CD14-positive monocyte (primary cell): ENCODE measurements around the gene PLPP6. TPM values are rescaled to one million over a fixed set of nuclear protein-coding genes. Genes with fewer than 3 reads are reported as not detected.

Experiments
- DNase-seq, 3 donors: peaks; one replicate each; pipeline ENCODE4 v3.0.0-alpha.2; 2011 to 2022
- H2AFZ ChIP-seq: 2 replicates; pipeline ENCODE4 v1.6.0; 2012; ENCODE audit warnings: mild to moderate bottlenecking, low read depth, low read length, inconsistent platforms; ENCODE audit not compliant: insufficient read depth, poor library complexity, severe bottlenecking
- H3K27ac ChIP-seq, 2 donors: 1 replicate in 1 of 2; 2 replicates in 1 of 2; pipeline ENCODE4 v1.5.1; 2012 to 2013; ENCODE audit warnings: low read length in 2 of 2, control low read depth in 1 of 2, inconsistent platforms in 1 of 2, low read depth in 1 of 2, mild to moderate bottlenecking in 1 of 2
- H3K27me3 ChIP-seq, 2 donors: one replicate each; pipeline versions ENCODE4 v1.6.0 to v1.6.1; 2011 to 2013; ENCODE audit warnings: low read length in 2 of 2; ENCODE audit not compliant: control insufficient read depth in 2 of 2, insufficient read depth in 2 of 2
- H3K36me3 ChIP-seq, 2 donors: replicated peaks in 1 of 2; 1 replicate in 1 of 2; 2 replicates in 1 of 2; pipeline versions ENCODE4 v1.5.1 to v1.6.1; 2012 to 2013; ENCODE audit warnings: low read length in 2 of 2, control low read depth in 1 of 2, inconsistent platforms in 1 of 2, mild to moderate bottlenecking in 1 of 2; ENCODE audit not compliant: insufficient read depth in 2 of 2, control insufficient read depth in 1 of 2
- H3K4me1 ChIP-seq, 2 donors: 1 replicate in 1 of 2; 2 replicates in 1 of 2; pipeline versions ENCODE4 v1.5.1 to v1.6.1; 2012 to 2013; ENCODE audit warnings: low read length in 2 of 2, control low read depth in 1 of 2, inconsistent platforms in 1 of 2, mild to moderate bottlenecking in 1 of 2, moderate library complexity in 1 of 2; ENCODE audit not compliant: insufficient read depth in 2 of 2, control insufficient read depth in 1 of 2
- H3K4me2 ChIP-seq: replicated peaks from 2 replicates; pipeline ENCODE3; 2012; ENCODE audit warnings: low read length, moderate library complexity, mild to moderate bottlenecking; ENCODE audit not compliant: poor library complexity, severe bottlenecking; ENCODE audit errors: extremely low read depth
- H3K4me3 ChIP-seq, 3 experiments: fragments of 200-600 bp in 1 of 3; sonication (generic) in 1 of 3; replicated peaks in 1 of 3; 1 replicate in 2 of 3; 2 replicates in 1 of 3; pipeline ENCODE4 v1.5.1; 2011 to 2013; ENCODE audit warnings: low read length in 3 of 3, mild to moderate bottlenecking in 3 of 3, control low read depth in 2 of 3, low read depth in 2 of 3, inconsistent platforms in 1 of 3, moderate library complexity in 1 of 3
- H3K79me2 ChIP-seq: 2 replicates; pipeline ENCODE4 v1.6.0; 2012; ENCODE audit warnings: mild to moderate bottlenecking, control low read depth, inconsistent platforms, low read length, moderate library complexity; ENCODE audit not compliant: insufficient read depth
- H3K9ac ChIP-seq: 2 replicates; pipeline ENCODE4 v1.6.0; 2017; ENCODE audit warnings: low read length, mild to moderate bottlenecking; ENCODE audit not compliant: insufficient read depth, poor library complexity, severe bottlenecking
- H3K9me3 ChIP-seq, 2 donors: replicated peaks in 1 of 2; 1 replicate in 1 of 2; 2 replicates in 1 of 2; pipeline versions ENCODE4 v1.5.1 to v1.6.1; 2012 to 2013; ENCODE audit warnings: low read length in 2 of 2, control low read depth in 1 of 2; ENCODE audit not compliant: control insufficient read depth in 1 of 2, insufficient read depth in 1 of 2
- H4K20me1 ChIP-seq: 2 replicates; pipeline ENCODE4 v1.6.0; 2012; ENCODE audit warnings: mild to moderate bottlenecking, low read length, control low read depth, moderate library complexity; ENCODE audit not compliant: insufficient read depth
- H3K27ac Mint-ChIP-seq, 7 donors: one replicate each; pipeline ENCODE4 v1.8.0; 2020; ENCODE audit warnings: mild to moderate bottlenecking in 7 of 7, mixed read lengths in 7 of 7, moderate library complexity in 6 of 7, inconsistent platforms in 2 of 7
- H3K27me3 Mint-ChIP-seq, 3 donors: one replicate each; pipeline ENCODE4 v1.8.0; 2021 to 2022; ENCODE audit warnings: low read depth in 3 of 3, mild to moderate bottlenecking in 3 of 3, mixed read lengths in 3 of 3, moderate library complexity in 3 of 3, inconsistent platforms in 1 of 3
- H3K36me3 Mint-ChIP-seq, 2 donors: one replicate each; pipeline ENCODE4 v1.8.0; 2020; ENCODE audit warnings: mixed read lengths in 2 of 2, inconsistent platforms in 1 of 2, mild to moderate bottlenecking in 1 of 2
- H3K4me1 Mint-ChIP-seq: one replicate; pipeline ENCODE4 v1.8.0; 2020; ENCODE audit warnings: mild to moderate bottlenecking, mixed read lengths
- H3K4me3 Mint-ChIP-seq, 2 donors: one replicate each; pipeline ENCODE4 v1.8.0; 2020; ENCODE audit warnings: mild to moderate bottlenecking in 2 of 2, mixed read lengths in 2 of 2, moderate library complexity in 1 of 2
- H3K9me3 Mint-ChIP-seq, 7 donors: one replicate each; pipeline ENCODE4 v1.8.0; 2020 to 2022; ENCODE audit warnings: mixed read lengths in 7 of 7, mild to moderate bottlenecking in 6 of 7, moderate library complexity in 6 of 7, inconsistent platforms in 2 of 7
- WGBS: methylation state at CpG from one replicate; pipeline ENCODE4 v1.1.5; 2013; ENCODE audit warnings: missing lambda C conversion rate; ENCODE audit not compliant: insufficient coverage; 5-methylcytosine and 5-hydroxymethylcytosine counted together
- intact Hi-C, 2 donors: fragments of 100-400 bp; cut with micrococcal nuclease; formaldehyde crosslinking; loops; one replicate each; pipeline versions ENCODE4 v1.15.0 to v1.15.1; 2023
- polyA plus RNA-seq, 3 donors: library from polyadenylated mRNA; depleted of rRNA in 1 of 3; unstranded in 2 of 3; stranded (reverse) in 1 of 3; fragments of 300-500 nt in 2 of 3; fragments of >200 nt in 1 of 3; fragmentation: Illumina TruSeq in 2 of 3; gene quantifications; 1 replicate in 2 of 3; 2 replicates in 1 of 3; pipeline ENCODE4 v1.2.3, GENCODE V29; 2012 to 2021
- TF ChIP-seq, protein P1 (sequence below): fragments of 200-600 bp; IDR thresholded peaks from one replicate; pipeline ENCODE4 v1.8.0; 2022; ENCODE audit warnings: antibody characterized with exemption, mild to moderate bottlenecking

The PLPP6 gene
- polyA plus RNA-seq, 3 donors: 1.6 to 1.8 (median 1.8) TPM

DNA sequence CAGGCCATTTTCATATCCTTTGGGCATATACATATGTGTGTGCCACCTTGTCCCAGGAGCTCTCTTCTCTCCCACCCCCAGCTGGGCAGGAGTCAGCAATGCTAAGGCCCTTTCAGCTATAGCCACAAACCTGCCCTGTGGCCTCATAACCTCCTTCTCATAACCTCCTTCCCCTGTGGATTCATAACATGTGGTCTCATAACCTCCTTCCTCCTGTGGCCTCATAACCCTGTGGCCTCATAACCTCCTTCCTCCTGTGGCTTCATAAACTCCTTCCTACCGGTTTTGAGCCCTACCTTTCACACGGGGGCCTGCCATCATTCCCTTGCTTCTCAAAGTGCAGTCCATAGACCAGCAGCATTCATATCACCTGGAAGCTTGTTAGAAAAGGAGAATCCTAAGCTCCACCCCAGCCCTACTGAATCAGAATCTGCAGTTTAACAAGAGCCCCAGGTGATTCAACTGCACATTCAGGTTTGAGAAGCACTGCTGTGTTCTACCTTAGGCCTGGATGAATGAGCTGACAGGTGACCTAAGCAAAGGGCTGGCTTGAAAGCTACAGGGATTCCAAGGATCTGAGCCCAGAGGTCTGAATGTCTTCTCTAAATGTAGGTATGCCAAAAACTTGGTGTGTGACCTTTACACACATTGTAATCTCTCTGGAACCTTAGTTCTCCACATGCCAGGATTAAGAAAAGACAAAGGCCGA is 41.9 kb upstream of the PLPP6 start:
- H2AFZ ChIP-seq: no peak overlapping the region
- no peak overlapping the region for H3K4me2 ChIP-seq
- no peaks in the 10 kb centered on the region for H3K27me3 ChIP-seq
- Mint-ChIP-seq H3K27ac (no peak overlapping the region), H3K27me3 (peaks cover 8 to 16% (median 10%) of the 10 kb centered on the region in 3 donors), H3K9me3 (peaks cover 0 to 1% (median 0%) of the 10 kb centered on the region in 7 donors), H3K4me1 (peaks cover 5% of the 10 kb centered on the region), H3K36me3 (no peaks in the 10 kb centered on the region), H3K4me3 (no peak overlapping the region)
- no peak overlapping the region for H3K9ac ChIP-seq
- H4K20me1 ChIP-seq: no peaks in the 10 kb centered on the region
- TF ChIP-seq, protein P1, sequence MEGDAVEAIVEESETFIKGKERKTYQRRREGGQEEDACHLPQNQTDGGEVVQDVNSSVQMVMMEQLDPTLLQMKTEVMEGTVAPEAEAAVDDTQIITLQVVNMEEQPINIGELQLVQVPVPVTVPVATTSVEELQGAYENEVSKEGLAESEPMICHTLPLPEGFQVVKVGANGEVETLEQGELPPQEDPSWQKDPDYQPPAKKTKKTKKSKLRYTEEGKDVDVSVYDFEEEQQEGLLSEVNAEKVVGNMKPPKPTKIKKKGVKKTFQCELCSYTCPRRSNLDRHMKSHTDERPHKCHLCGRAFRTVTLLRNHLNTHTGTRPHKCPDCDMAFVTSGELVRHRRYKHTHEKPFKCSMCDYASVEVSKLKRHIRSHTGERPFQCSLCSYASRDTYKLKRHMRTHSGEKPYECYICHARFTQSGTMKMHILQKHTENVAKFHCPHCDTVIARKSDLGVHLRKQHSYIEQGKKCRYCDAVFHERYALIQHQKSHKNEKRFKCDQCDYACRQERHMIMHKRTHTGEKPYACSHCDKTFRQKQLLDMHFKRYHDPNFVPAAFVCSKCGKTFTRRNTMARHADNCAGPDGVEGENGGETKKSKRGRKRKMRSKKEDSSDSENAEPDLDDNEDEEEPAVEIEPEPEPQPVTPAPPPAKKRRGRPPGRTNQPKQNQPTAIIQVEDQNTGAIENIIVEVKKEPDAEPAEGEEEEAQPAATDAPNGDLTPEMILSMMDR: no peak
- intact Hi-C loops: no loop called here
- no peak overlapping the region for H3K4me3 ChIP-seq
- H3K36me3 ChIP-seq: no peaks in the 10 kb centered on the region
- DNase-seq: no peak
- no peaks in the 10 kb centered on the region for H3K9me3 ChIP-seq
- WGBS: 0% methylated on average over 2 of the region's 3 CpGs
- no peak overlapping the region for H3K27ac ChIP-seq
- no peaks in the 10 kb centered on the region for H3K79me2 ChIP-seq
- H3K4me1 ChIP-seq: no peaks in the 10 kb centered on the region

DNA sequence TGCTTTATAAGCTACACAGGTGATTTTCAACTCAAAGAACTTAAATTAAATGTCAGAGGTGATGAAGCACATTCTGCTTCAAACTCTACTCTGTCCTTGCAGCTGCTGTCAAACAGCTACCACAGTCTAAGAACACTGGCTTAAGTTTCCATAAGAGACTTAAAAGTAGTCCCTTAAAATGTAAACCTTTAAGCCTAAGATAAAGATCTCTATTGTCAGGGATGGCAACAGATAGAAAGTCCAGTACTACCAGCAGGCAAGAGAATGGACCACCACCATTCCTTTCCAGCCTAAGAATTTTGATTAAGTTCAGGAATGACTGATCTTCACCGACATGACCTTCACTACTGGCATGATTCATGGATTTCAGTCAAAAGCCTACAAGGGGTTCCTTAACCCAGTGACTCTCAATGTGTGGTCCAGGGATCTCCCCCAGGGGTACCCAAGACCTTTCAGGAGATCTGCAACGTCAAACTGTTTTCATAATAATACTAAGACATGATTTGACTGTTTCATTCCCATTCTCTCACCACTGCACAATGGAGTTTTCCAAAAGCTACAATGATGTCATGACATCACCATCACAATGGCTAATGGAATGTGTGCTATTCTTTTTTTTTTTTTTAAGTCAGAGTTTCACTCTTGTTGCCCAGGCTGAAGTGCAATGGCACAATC is 41.1 kb upstream of the PLPP6 start:
- H4K20me1 ChIP-seq: no peaks in the 10 kb centered on the region
- Mint-ChIP-seq H3K4me1 (peaks cover 5% of the 10 kb centered on the region), H3K27me3 (peaks cover 8 to 16% (median 11%) of the 10 kb centered on the region in 3 donors), H3K4me3 (no peak overlapping the region), H3K27ac (no peak overlapping the region), H3K9me3 (peaks cover 0 to 1% (median 0%) of the 10 kb centered on the region in 7 donors), H3K36me3 (no peaks in the 10 kb centered on the region)
- 86% methylated on average over 1 of the region's 2 CpGs for WGBS
- H2AFZ ChIP-seq: no peak overlapping the region
- no peak for DNase-seq
- no peak overlapping the region for H3K4me3 ChIP-seq
- TF ChIP-seq, protein P1: no peak
- no peaks in the 10 kb centered on the region for H3K4me1 ChIP-seq
- H3K9me3 ChIP-seq: no peaks in the 10 kb centered on the region
- H3K9ac ChIP-seq: no peak overlapping the region
- H3K27me3 ChIP-seq: no peaks in the 10 kb centered on the region
- H3K27ac ChIP-seq: no peak overlapping the region
- H3K36me3 ChIP-seq: no peaks in the 10 kb centered on the region
- H3K79me2 ChIP-seq: no peaks in the 10 kb centered on the region
- no peak overlapping the region for H3K4me2 ChIP-seq
- intact Hi-C loops: no loop called here
